Fibroblast of villous mesenchyme (primary cell): ENCODE data around the gene KRT13. TPM values are rescaled to one million over a fixed set of nuclear protein-coding genes. Genes with fewer than 3 reads are reported as not detected.

Experiments used
- DNase-seq: peaks from one replicate; pipeline ENCODE4 v3.0.0-alpha.2; 2010; ENCODE audit warnings: low read depth
- H3K4me3 ChIP-seq: 2 replicates; pipeline ENCODE4 v1.5.1; 2011; ENCODE audit warnings: low read depth, mild to moderate bottlenecking, low read length
- total RNA-seq: library from RNA; depleted of rRNA; stranded (reverse); fragments of >200 nt; gene quantifications from 2 replicates; pipeline ENCODE4 v1.2.3, GENCODE V29; 2012
- TF ChIP-seq, protein P1 (sequence below): IDR thresholded peaks from 2 replicates; pipeline ENCODE4 v1.5.1; 2012; ENCODE audit warnings: low read depth, mild to moderate bottlenecking, low read length; ENCODE audit not compliant: insufficient read depth

Gene KRT13
- total RNA-seq, 1 donor: not detected

DNA sequence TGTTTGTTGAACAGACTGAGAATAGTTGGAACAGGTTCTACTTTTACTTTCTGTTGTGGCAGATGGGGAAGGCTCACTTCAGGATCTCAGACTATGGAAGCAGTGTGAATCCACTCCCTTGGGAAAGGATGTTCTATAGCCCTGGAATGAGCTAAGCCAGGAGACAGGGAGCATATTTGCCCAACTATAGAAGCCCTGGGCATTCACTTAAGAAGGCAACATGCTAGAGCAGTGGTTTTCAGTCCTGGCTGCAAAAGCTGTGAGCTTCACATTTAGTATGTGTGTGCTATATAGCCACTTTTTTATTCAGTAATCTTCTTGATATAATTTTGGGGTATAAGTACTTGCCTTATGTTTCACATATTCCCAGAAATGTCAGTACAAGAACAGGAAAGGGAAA is 37.1 kb downstream of the KRT13 start:
- no peak overlapping the region for H3K4me3 ChIP-seq
- DNase-seq: no peak
- TF ChIP-seq, protein P1, sequence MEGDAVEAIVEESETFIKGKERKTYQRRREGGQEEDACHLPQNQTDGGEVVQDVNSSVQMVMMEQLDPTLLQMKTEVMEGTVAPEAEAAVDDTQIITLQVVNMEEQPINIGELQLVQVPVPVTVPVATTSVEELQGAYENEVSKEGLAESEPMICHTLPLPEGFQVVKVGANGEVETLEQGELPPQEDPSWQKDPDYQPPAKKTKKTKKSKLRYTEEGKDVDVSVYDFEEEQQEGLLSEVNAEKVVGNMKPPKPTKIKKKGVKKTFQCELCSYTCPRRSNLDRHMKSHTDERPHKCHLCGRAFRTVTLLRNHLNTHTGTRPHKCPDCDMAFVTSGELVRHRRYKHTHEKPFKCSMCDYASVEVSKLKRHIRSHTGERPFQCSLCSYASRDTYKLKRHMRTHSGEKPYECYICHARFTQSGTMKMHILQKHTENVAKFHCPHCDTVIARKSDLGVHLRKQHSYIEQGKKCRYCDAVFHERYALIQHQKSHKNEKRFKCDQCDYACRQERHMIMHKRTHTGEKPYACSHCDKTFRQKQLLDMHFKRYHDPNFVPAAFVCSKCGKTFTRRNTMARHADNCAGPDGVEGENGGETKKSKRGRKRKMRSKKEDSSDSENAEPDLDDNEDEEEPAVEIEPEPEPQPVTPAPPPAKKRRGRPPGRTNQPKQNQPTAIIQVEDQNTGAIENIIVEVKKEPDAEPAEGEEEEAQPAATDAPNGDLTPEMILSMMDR: no peak

GRCh38 chr17:41467561-41467960 is 37.9 kb downstream of the KRT13 start:
- no peak for DNase-seq
- TF ChIP-seq, protein P1: no peak
- no peak overlapping the region for H3K4me3 ChIP-seq

- DNase-seq: no peak
- TF ChIP-seq, protein P1: no peak
- H3K4me3 ChIP-seq: no peak within 1 kb of the TSS
Observed at GRCh38 chr17:41466988-41467387, 38.4 kb downstream of the KRT13 start, which contains the start of gene KRT32. KRT32 (minus strand) TSS chr17:41467386; CDS start chr17:41467325, 61 bp downstream.

DNA sequence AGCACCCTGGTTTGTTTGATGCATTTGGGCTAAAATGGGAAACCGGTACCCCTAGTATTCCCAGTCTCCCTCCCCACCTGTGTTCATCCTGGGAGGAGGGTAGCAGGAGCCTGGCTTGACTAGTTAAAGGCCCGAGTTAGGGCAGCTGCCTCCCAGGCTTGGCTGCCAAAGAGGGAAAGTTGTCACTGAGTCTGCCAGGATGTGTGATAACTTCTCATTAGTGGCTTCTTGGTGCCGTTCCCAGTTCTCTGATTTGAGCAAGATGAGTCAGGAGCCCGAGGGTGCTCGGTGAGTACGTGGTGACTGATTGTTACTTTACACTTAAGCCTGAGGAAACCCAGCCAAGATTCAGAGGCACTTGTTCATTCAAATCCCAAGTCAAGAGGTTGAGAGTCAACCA is 40.7 kb downstream of the KRT13 start:
- no peak overlapping the region for H3K4me3 ChIP-seq
- TF ChIP-seq, protein P1: no peak
- DNase-seq: peak; percentile 89

- no peak overlapping the region for H3K4me3 ChIP-seq
- DNase-seq: no peak
Observed at GRCh38 chr17:41464173-41464572, 41.2 kb downstream of the KRT13 start.

GRCh38 chr17:41463746-41464145 is 41.7 kb downstream of the KRT13 start:
- no peak overlapping the region for H3K4me3 ChIP-seq
- TF ChIP-seq, protein P1: no peak
- no peak for DNase-seq

More at GRCh38 chr17:41464173-41464572, 41.2 kb downstream of the KRT13 start:
- TF ChIP-seq, protein P1: no peak

DNA sequence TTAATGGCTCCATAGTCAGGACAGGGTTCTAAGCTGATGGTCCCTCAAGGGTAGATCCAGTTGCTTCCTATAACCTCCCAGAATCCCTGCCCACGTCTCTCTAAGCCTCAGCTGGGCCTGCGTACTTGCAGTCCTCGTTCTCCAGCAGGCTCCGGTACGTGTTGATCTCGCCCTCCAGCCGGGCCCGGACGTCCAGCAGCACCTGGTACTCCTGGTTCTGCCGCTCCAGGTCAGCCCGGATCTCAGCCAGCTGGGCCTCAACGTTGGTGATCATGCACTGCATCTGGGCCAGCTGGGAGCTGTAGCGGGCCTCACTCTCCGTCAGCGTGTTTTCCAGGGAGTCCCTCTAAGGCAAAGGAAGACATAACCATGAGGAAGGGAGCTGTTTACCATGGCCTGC is 42.7 kb downstream of the KRT13 start:
- TF ChIP-seq, protein P1: no peak
- no peak overlapping the region for H3K4me3 ChIP-seq
- no peak for DNase-seq
